Esophagus squamous epithelium (tissue), 4 donors: Measurements from ENCODE around the gene TBL1X.

Source experiments
- CTCF ChIP-seq, 6 experiments: fragments of 450-650 bp in 4 of 6; fragments of 200-600 bp in 2 of 6; sonication (generic) in 2 of 6; IDR thresholded peaks; one replicate each; pipeline ENCODE4 v1.5.1; 2016 to 2019; ENCODE audit warnings: antibody characterized with exemption in 6 of 6, mild to moderate bottlenecking in 4 of 6, moderate library complexity in 4 of 6
- POLR2A ChIP-seq, 4 donors: fragments of 450-650 bp; IDR thresholded peaks; one replicate each; pipeline ENCODE4 v1.6.1; 2017; ENCODE audit warnings: antibody characterized with exemption in 4 of 4, mild to moderate bottlenecking in 4 of 4, moderate library complexity in 3 of 4

- no peak for TF ChIP-seq CTCF (IDR thresholded peaks at IDR 0.05)
- no peak for TF ChIP-seq POLR2A (IDR thresholded peaks at IDR 0.05)
Measured at GRCh38 chrX:9475984-9476383, 11.1 kb downstream of the TBL1X start.
